HG03045 (cell line): Measurements from ENCODE around the gene IMMP2L.

Experiments
- ATAC-seq: cut with Tn5 transposase; IDR thresholded peaks from one replicate; pipeline ENCODE4 v1.9.1; 2021; ENCODE audit warnings: mild to moderate bottlenecking, moderate library complexity; ENCODE audit not compliant: unreplicated experiment

IMMP2L gene

DNA sequence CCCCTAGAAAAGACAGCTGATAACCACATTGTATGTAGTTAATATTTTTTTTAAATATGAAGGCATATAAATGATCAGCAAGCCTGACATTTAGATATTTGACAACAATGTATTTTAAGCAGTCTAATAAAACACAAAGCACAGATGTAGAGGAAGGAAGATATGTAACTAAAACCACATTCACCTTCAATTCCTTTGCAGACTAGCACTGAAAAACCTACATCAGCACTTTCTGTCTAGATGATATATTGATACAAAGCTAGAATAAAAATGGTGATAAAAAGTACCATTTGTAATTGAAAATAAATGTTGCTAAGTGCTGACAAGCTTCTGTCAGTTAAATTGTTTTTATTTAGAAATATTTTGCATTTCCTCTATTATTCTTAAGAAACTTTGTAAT is 153.6 kb downstream of the IMMP2L start:
- no peak for ATAC-seq

DNA sequence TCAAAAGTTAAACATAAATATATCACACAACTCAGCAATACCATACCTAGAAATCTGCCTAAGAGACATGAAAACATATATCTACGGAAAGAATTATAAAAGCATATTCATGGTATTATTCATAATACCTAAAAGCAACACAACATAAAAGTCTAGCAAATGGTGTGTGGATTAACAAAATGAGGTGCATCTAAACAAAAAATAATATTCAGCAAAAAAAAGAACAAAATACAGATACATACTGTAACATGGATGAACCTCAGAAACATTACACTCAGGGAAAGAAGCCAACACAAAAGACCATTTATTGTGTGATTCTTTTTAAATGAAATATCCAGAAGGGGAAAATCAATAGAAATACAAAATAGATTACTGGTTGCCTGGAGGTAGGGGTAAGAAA is 155.0 kb downstream of the IMMP2L start:
- ATAC-seq, result no peak

DNA sequence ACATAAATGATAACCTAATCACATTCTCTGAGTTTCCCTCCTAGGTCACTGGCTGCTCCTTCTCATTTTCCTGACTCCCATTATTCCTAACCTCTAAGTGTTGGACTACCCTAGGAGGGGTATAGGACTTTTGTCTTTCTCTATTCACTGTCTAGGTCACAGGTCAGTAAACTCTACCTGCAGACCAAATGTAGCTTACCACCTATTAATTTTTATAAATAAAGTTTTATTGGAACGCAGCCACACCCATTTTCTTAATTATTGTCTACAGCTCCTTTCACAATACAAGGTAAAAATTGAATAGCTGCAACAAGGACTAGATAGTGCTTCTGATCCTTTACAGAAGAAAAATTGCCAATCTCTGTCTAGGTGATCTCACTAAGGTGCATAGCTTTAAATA is 156.7 kb downstream of the IMMP2L start:
- no peak for ATAC-seq

DNA sequence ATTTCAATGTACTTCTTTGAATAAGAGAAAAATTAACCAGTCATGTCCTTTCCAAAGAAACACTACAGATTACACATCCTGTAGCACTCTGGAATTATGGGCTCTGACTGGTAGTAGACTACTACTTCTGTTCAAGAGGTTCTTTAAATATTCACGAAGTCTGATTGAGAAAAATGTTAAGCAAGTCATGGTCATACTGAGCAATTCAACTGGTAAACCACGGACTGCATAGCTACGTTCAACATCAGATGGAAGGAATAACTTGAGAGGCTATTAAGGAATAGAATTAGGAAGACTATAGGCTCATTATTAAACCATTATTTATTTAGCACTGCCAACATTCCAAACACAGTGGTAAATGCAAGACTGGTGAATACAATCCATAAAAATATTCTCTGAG is 160.8 kb downstream of the IMMP2L start:
- ATAC-seq, result no peak

DNA sequence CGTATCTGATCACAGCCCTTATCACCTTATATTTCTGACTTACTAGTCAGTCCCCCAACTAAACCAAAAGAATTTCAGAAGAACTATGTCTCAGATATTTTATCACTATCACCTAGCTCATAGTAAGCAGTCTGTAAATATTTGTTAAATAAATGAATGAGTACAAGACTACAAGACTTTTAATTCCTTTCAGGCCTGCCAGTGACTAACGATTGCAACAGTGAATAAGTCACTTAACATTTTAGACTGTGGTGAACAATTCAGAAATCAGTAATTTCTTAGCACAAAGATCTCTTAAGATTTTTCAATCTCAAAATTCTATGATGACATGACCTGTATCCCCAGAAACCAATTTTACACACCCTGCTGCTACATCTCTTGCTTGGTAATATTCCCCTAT is 162.2 kb downstream of the IMMP2L start:
- ATAC-seq, result no peak

DNA sequence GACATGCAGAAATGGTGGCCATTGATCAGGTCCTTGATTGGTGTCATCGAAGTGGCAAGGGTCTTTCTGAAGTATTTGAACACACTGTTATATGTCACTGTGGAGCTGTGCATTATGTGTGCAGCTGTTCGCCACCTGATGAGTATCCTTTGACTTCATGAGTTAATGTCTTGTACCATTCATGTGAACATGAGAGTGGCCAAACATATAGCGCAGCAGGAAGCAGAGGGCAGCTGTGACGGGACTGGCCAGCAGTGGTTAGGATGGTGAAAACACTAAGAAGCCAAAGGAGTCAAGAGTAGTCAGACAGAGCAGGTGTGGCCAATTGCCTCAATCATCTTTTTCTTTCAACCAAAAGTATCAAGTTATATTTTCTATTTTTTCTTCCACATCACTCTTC is 167.4 kb downstream of the IMMP2L start:
- no peak for ATAC-seq

DNA sequence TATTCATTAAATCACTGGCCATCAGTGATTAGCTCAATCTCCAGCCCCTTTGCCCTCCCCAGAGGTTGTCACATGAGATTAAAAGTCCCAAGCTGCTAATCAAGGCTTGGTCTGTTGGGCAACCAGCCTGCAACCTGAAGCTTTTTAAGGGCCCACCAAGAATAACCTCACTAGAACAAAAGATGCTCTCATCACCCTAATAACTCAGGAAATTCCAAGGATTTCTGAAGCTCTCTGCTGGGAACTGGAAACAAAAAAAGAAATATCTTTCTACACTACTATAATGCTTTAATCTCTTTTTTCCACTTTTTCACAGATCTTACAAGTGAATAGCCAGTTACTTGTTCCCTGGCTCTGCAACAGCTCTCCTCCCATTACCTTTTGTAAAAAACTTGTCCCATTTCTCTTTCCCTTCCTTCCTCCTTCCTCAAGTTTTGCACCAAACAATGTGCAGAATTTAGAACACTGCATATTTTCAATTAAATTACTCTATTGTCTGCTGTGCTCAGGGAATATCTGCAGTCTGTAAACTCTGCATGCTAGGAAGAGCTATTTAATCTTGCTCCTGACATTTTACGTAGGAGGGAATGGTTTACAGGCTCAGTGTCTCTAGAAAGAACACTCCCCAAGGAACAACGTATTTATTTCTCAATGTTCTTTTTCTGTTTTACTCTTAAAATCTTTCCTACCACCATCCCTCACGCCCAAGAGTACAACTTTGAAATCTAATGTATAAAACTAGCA is 169.1 kb downstream of the IMMP2L start:
- no peak for ATAC-seq

DNA sequence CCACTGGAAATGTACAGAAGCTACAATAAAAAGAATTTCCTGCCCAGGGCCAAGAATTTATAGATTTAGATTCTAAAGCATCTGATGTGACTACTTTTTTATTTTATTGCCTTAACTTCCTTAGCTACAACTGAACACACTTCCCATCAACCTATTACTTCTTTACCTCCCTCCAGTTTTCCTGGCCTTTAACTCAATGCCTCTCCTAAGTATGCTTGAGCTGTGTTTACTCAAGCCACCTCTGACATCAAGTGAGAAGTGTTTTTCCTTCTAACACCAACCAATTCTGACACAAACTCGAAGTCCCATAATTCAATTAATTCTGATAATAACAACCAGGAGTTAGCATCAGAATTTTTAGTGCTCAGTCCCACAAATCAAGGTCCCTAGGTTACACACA is 170.0 kb downstream of the IMMP2L start:
- ATAC-seq, result no peak

DNA sequence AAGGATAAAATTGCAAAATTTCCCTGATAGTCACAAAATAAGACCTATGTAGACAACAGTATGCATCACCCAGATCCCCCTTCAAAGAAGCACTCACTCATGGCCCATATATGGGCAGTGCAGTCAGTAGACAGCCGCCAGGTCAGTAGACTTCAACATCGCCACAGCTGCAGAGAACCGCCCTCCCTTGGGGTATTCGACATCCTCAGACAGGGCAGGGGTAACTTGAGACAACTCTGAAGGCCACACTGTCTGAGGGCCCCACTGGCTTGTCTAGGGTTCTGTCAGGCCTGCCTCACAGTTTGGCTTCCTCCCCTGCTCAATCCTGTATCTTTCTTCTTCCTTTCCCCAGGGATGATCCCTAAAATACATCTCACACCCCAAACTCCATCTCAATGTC is 172.3 kb downstream of the IMMP2L start:
- ATAC-seq, result no peak

DNA sequence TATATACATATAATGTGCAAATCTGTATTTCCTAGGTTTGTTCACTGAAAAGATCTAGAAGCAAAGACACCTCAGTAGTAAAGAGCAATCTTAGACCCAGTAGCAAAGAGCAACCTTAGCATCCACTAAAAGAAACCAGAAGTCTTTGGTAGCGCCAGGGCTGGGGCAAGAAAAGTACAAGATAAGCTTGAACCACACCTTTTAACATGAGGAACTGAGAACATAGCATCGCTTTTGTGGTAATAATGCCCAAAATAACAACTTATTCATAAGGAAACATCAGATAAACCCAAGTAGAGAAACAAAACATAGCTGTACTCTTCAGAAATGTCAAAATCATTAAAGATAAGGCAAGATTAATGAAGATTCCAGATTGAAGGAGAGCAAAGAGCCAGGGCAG is 173.4 kb downstream of the IMMP2L start:
- ATAC-seq, result peak; percentile 64

DNA sequence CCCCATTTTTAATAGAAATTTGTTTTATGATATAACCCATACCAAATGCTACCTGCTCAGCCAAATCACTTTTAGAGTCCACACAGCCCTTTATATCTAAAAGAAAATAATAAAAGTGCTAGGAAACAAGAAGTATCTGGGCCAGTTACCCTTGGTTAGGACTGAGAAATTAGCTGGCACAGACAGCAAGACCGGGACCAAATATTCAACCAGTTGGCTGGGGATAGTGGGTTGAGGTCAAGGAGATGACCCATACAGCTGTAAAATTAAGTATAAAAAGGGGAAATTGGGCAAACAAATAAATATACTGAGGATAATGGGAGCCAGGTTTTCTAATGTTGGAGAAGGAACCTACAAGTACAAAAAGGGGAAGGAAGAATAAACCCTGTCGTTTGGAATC is 174.3 kb downstream of the IMMP2L start:
- no peak for ATAC-seq

DNA sequence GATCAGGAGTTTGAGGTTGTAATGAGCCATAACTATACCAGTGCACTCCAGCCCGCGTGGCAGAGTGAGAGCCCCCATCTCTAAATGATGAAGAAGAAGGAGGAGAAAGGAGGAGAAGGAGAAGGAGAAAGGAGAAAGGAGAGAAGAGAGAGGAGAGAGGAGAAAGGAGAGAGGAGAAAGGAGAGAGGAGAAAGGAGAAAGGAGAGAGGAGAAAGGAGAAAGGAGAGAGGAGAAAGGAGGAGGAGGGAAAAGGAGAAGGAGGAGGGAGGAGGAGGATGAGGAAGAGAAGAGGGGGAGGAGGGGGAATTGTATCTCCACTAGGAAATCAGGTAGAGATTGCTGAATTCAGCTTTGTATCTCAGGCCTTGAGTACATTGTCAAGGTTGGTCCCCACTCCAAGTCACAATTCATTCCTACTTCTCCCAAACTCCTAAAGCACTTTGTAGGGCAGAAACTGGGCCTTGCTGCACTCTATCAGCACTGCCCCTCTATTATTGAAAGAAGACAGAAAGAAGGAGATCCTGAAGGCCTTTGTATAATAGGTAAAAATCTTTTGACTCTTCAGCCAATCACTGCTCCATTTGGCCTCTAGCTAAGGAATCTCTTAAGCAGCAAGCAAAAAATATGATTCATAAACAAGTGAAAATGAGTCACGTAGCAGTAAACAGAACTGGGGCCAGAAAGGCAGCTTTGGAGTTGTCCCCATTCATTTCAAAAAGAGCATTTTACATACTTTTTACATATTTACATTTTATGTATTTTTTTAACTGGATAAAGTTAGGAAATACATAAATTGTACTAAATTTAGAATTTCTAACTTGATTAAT is 178.0 kb downstream of the IMMP2L start:
- ATAC-seq, result no peak

DNA sequence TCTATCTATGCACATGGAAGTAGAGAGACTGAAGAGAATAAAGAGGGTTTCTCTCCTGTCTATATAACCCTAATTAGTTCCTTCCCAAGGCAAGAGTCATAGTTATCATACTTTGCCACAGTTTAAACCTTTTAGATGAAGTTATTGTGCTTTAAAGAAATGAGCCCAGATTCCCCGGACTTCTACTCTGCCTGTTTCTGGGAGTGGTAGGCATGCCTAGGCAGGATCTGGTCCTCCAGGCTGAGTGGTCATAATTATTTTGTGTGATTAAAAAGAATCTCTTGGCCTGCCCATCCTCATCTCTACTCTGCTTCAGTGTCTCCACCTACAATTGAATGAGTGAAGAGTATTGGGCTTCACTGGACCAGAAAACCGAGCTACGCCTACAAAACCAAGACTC is 179.2 kb downstream of the IMMP2L start:
- ATAC-seq, result no peak

DNA sequence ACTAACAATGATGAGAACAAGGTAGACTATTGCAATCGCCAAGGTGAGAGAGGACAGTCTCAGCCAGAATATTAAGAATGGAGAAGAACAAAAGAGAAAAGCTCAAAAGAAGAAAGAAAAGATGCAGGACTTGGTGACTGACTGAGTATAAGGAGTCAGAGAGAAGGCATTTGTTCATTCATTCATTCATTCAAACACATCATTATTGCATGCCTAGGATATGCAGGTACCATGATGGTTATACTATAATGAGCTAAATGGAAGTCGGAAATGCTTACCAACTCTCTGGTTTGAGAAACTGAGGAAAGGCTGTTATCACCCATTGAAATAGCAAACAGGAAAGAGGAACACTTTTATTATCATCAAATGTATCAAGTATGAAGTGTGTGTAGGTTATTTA is 180.7 kb downstream of the IMMP2L start:
- no peak for ATAC-seq

DNA sequence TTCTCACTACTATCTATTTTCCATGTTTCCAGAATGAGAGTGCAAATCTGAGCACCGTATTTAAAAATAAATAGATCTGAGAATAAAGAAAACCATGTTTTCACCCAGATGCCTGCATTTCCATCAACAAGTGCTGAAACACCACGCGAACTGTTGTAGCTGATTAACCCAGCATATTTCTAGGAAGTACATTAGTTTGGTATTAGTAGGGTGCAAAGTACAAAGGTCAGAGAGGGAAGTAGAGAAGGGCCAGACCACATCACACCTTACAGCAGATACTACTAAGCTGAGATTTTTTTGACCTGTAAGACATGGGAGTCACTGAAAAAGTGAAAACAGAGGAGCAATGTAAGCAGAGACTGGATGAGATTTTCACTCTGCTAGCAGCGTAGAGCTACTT is 181.3 kb downstream of the IMMP2L start:
- ATAC-seq, result no peak

DNA sequence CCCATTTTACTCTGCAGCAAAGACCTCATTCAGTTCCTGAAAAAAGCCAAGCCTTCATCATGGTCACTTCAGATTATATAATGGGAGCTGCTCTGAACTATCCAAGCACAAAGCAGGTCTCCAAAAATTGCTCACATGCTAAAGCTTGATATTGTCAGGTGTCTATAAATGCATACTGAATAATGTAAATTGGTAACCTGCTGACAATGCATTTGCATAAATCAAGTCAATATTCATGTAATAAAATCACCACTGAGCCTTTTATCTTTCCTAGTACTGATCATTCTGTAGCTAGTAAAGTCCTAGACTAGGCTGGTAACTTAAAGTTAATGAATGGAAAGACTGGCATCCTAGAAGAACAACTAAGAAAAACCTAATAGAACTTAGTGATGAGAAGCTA is 188.3 kb downstream of the IMMP2L start:
- no peak for ATAC-seq

DNA sequence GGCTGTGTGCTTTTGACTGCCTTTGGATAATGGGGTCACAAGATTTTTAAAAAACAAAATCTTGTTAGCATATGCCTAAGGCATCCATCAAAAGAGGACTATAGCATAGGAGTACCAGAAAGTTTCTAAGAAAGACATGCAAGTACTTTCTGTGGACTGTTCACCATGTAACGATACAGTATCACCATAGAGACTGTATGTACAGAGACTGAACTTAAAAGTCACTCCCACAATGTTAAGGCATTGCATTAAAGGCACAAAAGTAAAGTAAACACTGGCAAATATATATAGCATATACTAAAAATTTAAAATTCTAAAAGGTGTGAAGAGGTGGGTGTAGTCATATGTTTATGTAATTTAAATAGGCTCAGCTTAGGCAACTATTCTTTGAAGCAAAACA is 190.9 kb downstream of the IMMP2L start:
- ATAC-seq, result no peak

DNA sequence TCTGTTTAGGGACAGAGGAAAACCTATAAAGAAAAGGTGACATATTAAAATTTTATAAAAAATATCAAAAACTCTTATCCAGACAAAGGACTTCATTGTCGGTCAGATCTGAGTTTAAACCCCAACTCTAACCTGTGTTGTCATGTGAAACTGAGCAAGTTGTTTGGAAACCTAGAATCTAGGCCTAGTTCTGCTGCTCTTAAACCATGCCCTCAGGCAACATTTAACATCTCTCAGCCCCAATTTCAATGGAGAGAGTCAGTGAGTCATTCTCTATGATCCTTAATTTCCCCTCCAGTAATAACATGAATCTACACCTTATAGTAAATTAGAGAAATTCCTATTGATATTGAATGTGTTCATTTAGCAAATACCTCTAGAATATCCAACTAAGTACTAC is 192.3 kb downstream of the IMMP2L start:
- no peak for ATAC-seq

DNA sequence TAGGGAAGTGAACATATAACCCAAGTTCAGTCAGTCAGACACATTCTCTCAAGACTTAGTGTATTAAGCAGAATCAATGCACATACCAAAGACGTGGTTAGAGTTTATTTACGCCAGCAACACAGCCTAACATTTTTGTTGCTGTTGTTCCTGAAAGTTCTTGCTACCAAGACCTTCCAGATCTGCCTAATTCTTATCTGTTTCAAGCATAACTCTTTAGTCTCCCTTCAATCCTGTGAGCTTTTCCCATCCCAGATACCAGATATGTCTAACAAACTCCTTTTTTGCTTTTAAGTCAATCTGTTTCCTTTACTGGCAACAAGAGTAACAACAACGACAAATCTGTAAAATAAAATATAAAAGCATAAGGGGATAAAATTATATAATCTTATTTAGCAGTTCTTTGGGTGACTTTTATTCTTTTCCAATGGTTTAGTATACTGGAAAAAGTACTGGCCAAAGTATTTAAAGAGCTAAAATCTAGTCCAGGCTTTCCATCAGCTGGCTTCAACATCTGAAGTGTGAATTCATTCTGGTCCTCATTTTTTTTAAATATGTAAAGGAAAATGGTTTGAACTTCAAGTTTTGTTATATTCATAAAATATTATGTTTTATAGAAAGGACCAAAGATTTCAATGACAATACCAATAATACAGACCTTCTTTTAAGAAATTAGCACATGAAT is 193.8 kb downstream of the IMMP2L start:
- no peak for ATAC-seq

DNA sequence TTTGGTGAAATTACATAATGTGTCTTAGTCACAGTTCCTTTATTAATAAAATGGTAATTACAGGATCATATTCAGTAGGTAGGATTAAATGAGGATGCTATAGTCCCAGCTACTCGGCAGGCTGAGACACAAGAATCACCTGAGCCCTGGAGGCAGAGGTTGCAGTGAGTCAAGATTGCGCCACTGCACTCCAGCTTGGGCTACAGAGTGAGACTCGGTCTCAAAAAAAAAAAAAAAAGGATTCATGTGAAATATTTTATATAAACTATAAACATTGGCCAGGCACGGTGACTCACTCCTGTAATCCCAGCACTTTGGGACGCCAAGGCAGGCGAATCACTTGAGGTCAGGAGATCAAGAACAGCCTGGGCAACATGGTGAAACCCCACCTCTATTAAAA is 197.9 kb downstream of the IMMP2L start:
- no peak for ATAC-seq

DNA sequence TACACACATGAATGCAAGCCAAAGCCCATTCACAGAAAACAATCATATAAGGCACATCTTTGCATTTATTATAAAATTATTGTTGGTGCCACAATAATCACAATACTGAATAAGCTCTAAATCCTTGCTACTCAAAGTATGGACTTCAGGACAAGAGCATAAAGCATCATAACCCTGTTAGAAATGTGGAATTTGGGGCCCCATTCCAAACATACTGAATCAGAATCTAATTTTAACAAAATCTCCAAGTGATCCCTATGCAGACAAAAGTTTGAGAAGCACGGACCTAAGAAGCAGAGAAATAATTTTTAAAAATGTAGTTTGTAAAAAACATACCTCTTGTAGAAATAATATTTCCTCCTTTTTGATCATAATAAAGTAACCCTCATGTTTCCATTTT is 199.2 kb downstream of the IMMP2L start:
- ATAC-seq, result no peak

DNA sequence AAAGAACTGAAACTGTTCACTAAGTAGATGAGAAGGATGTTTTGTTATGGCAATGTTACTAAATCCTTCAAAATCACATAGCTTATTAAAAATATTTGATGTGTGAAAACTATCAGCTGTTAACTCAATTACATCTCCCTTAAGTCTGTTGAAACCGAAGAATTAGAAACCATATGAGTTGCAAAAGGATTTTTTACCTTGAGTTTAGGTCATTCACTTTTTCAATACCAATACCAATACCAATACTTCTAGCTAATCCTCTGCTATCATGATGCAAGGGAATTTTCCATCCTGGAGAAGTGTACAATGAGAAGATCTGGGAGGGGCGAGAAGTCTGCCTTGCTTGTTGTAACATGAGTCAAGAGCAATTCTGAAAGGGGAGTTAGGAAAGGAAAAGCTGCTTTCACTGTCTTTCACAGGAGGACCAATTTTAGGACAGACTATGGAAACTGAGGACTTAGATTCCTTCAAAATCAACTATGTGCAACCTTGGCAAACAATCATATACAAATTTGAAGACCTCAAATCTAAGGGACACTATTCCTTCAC is 199.7 kb downstream of the IMMP2L start:
- ATAC-seq, result no peak
